GM23338 (cell line): Measurements from ENCODE around the gene CDK18. TPM values are rescaled to one million over a fixed set of nuclear protein-coding genes. Genes with fewer than 3 reads are reported as not detected.

Experiments
- ATAC-seq: fragments of 200-7000 bp; cut with Tn5 transposase; 3 replicates; pipeline ENCODE4 v1.9.1; 2020
- DNase-seq: peaks from one replicate; pipeline ENCODE4 v3.0.0-alpha.2; 2015; ENCODE audit warnings: low spot score
- H2AFZ ChIP-seq: fragments of 200-600 bp; sonication (generic); 2 replicates; pipeline ENCODE4 v1.8.0; 2016; ENCODE audit warnings: antibody characterized with exemption, mild to moderate bottlenecking, moderate library complexity
- H3F3A ChIP-seq: fragments of 200-600 bp; sonication (generic); replicated peaks from 2 replicates; pipeline ENCODE4 v1.8.0; 2017; ENCODE audit warnings: antibody characterized with exemption, mixed run types, low read depth
- H3K27ac ChIP-seq: fragments of 200-600 bp; sonication (generic); 2 replicates; pipeline ENCODE4 v1.6.1; 2016; ENCODE audit warnings: low read depth
- H3K27me3 ChIP-seq: fragments of 200-600 bp; sonication (generic); 2 replicates; pipeline ENCODE4 v1.8.0; 2016; ENCODE audit warnings: mild to moderate bottlenecking, mixed run types, moderate library complexity; ENCODE audit not compliant: insufficient read depth
- H3K36me3 ChIP-seq: fragments of 200-600 bp; sonication (generic); 2 replicates; pipeline ENCODE4 v1.8.0; 2016; ENCODE audit warnings: mild to moderate bottlenecking; ENCODE audit not compliant: insufficient read depth
- H3K4me1 ChIP-seq: fragments of 200-600 bp; sonication (generic); 2 replicates; pipeline ENCODE4 v1.8.0; 2016; ENCODE audit warnings: mild to moderate bottlenecking, moderate library complexity; ENCODE audit not compliant: insufficient read depth
- H3K4me2 ChIP-seq: fragments of 200-600 bp; sonication (generic); 2 replicates; pipeline ENCODE4 v1.7.1; 2017; ENCODE audit warnings: mixed run types
- H3K4me3 ChIP-seq: fragments of 200-600 bp; sonication (generic); 2 replicates; pipeline ENCODE4 v1.6.1; 2016; ENCODE audit warnings: mixed run types
- H3K79me2 ChIP-seq: fragments of 200-600 bp; sonication (generic); replicated peaks from 2 replicates; pipeline ENCODE4 v1.8.0; 2017; ENCODE audit warnings: mild to moderate bottlenecking; ENCODE audit not compliant: insufficient read depth
- H3K9me2 ChIP-seq: fragments of 200-600 bp; sonication (generic); 2 replicates; pipeline ENCODE4 v1.8.0; 2017; ENCODE audit not compliant: insufficient read depth
- H4K20me1 ChIP-seq: fragments of 200-600 bp; sonication (generic); replicated peaks from 2 replicates; pipeline ENCODE4 v1.8.0; 2017; ENCODE audit warnings: mild to moderate bottlenecking; ENCODE audit not compliant: insufficient read depth
- H3K27ac Mint-ChIP-seq: 2 replicates; pipeline ENCODE4 v1.8.0; 2020; ENCODE audit warnings: inconsistent platforms, mild to moderate bottlenecking, moderate library complexity, mixed read lengths
- H3K27me3 Mint-ChIP-seq: 3 replicates; pipeline ENCODE4 v1.8.0; 2022; ENCODE audit warnings: low read depth, mild to moderate bottlenecking, moderate library complexity, mixed read lengths, inconsistent platforms; ENCODE audit not compliant: insufficient read depth, poor library complexity
- H3K36me3 Mint-ChIP-seq: 3 replicates; pipeline ENCODE4 v1.8.0; 2021; ENCODE audit warnings: low read depth, mild to moderate bottlenecking, inconsistent platforms, moderate library complexity, mixed read lengths
- H3K4me1 Mint-ChIP-seq: 3 replicates; pipeline ENCODE4 v1.8.0; 2020; ENCODE audit warnings: mild to moderate bottlenecking, inconsistent platforms, mixed read lengths
- H3K4me3 Mint-ChIP-seq: 3 replicates; pipeline ENCODE4 v1.8.0; 2021; ENCODE audit warnings: moderate library complexity, mild to moderate bottlenecking, inconsistent platforms, mixed read lengths
- H3K9me3 Mint-ChIP-seq: 3 replicates; pipeline ENCODE4 v1.8.0; 2020; ENCODE audit warnings: moderate library complexity, mild to moderate bottlenecking, inconsistent platforms, mixed read lengths
- CREB1 ChIP-seq: fragments of 250-450 bp; sonication (Bioruptor Pico); IDR thresholded peaks from 2 replicates; pipeline ENCODE4 v1.5.0; 2020; ENCODE audit warnings: low read depth, mild to moderate bottlenecking, moderate library complexity
- CTCF ChIP-seq, 2 experiments: fragments of 200-600 bp in 1 of 2; sonication (generic) in 1 of 2; conservative IDR thresholded peaks; 2 replicates each; pipeline versions ENCODE4 v1.5.1 to v1.6.1; 2016 to 2017; ENCODE audit warnings: antibody characterized with exemption in 2 of 2, low read depth in 2 of 2, mild to moderate bottlenecking in 2 of 2, moderate library complexity in 1 of 2
- ETS1 ChIP-seq: IDR thresholded peaks from 2 replicates; pipeline ENCODE4 v1.6.1; 2016; ENCODE audit warnings: antibody characterized with exemption
- EZH2 ChIP-seq: fragments of 200-600 bp; sonication (generic); IDR thresholded peaks from one replicate; pipeline ENCODE4 v1.8.0; 2017; ENCODE audit warnings: antibody characterized with exemption, mild to moderate bottlenecking, low read depth; ENCODE audit not compliant: unreplicated experiment
- EZH2phosphoT487 ChIP-seq: fragments of 200-600 bp; sonication (generic); IDR thresholded peaks from one replicate; pipeline ENCODE4 v1.8.1; 2018; ENCODE audit warnings: antibody characterized with exemption; ENCODE audit not compliant: unreplicated experiment
- JUNB ChIP-seq: IDR thresholded peaks from one replicate; pipeline ENCODE4 v1.6.1; 2016; ENCODE audit warnings: antibody characterized with exemption; ENCODE audit not compliant: unreplicated experiment
- NANOG ChIP-seq: IDR thresholded peaks from 2 replicates; pipeline ENCODE4 v1.6.1; 2016; ENCODE audit warnings: antibody characterized with exemption, borderline replicate concordance
- POLR2AphosphoS5 ChIP-seq: IDR thresholded peaks from 2 replicates; pipeline ENCODE4 v1.6.1; 2016; ENCODE audit warnings: antibody characterized with exemption, low read depth
- REST ChIP-seq: IDR thresholded peaks from one replicate; pipeline ENCODE4 v1.6.1; 2018; ENCODE audit warnings: antibody characterized with exemption; ENCODE audit not compliant: unreplicated experiment
- STAT1 ChIP-seq: IDR thresholded peaks from one replicate; pipeline ENCODE4 v1.6.1; 2016; ENCODE audit warnings: antibody characterized with exemption; ENCODE audit not compliant: unreplicated experiment
- ZNF114 ChIP-seq: fragments of 250-450 bp; sonication (Bioruptor Pico); IDR thresholded peaks from 2 replicates; pipeline ENCODE4 v1.5.0; 2020; ENCODE audit warnings: mild to moderate bottlenecking, moderate library complexity
- ZNF331 ChIP-seq: fragments of 250-450 bp; sonication (Bioruptor Pico); IDR thresholded peaks from 2 replicates; pipeline ENCODE4 v1.5.0; 2020; ENCODE audit warnings: low read depth, mild to moderate bottlenecking, moderate library complexity
- ZNF462 ChIP-seq: fragments of 250-450 bp; sonication (Bioruptor Pico); IDR thresholded peaks from 2 replicates; pipeline ENCODE4 v1.5.0; 2020; ENCODE audit warnings: mild to moderate bottlenecking, moderate library complexity
- polyA plus RNA-seq: library from polyadenylated mRNA; unstranded; fragments of >200 nt; fragmentation: Nextera tagmentation; extraction: Ambion mirVana; gene quantifications from 2 replicates; pipeline ENCODE4 v1.2.1, GENCODE V29; 2016
- total RNA-seq: library from RNA; depleted of rRNA; stranded (reverse); fragments of >200 nt; shearing (Covaris generic); gene quantifications from 2 replicates; pipeline ENCODE4 v1.2.3, GENCODE V29; 2014

The CDK18 gene
- total and polyA plus RNA-seq, 2 experiments from 2014 or later, result 21.1 to 46.5 TPM

GRCh38 chr1:205481218-205481617 lies 23.3 kb upstream of the CDK18 start:
- H3K79me2 ChIP-seq, result no peaks in the 10 kb centered on the region
- H3K4me2 ChIP-seq, result 0 out of 2 replicates have a peak overlapping the region, but pooled peaks have one; percentile 26
- no peak overlapping the region for H2AFZ ChIP-seq
- no peaks in the 10 kb centered on the region for H3K9me2 ChIP-seq
- H3K27me3 ChIP-seq, result no peaks in the 10 kb centered on the region; the same call in 1 of the 2 replicates
- H4K20me1 ChIP-seq, result no peaks in the 10 kb centered on the region
- no peak overlapping the region for H3K4me3 Mint-ChIP-seq
- H3K27ac ChIP-seq, result no peak overlapping the region
- 0 out of 3 replicates have a peak, but pooled peaks cover 2% of the 10 kb centered on the region for H3K9me3 Mint-ChIP-seq
- TF ChIP-seq EZH2, result no peak
- no peak for TF ChIP-seq ETS1
- TF ChIP-seq CREB1 (CRISPR knock-in tag), result no peak
- no peak for TF ChIP-seq ZNF114 (CRISPR knock-in tag)
- TF ChIP-seq POLR2AphosphoS5, result no peak
- TF ChIP-seq STAT1, result no peak
- TF ChIP-seq CTCF (conservative IDR thresholded peaks at IDR 0.05; ENCODE audit: low read depth in 2 of 2), result no peak
- TF ChIP-seq NANOG, result no peak
- no peak for TF ChIP-seq ZNF462 (CRISPR knock-in tag)
- no peak for TF ChIP-seq REST
- TF ChIP-seq ZNF331, result no peak
- no peak for TF ChIP-seq JUNB
- TF ChIP-seq EZH2phosphoT487, result no peak
- no peak overlapping the region for H3K4me3 ChIP-seq
- H3K27ac Mint-ChIP-seq, result no peak overlapping the region
- 0 out of 2 replicates have a peak, but pooled peaks cover 2% of the 10 kb centered on the region for H3F3A ChIP-seq
- H3K4me1 ChIP-seq, result peaks cover 11% of the 10 kb centered on the region; the same call in 1 of the 2 replicates
- H3K36me3 ChIP-seq, result no peaks in the 10 kb centered on the region
- ATAC-seq (no peak), DNase-seq (no peak)
- no peaks in the 10 kb centered on the region; the same call in 2 of the 3 replicates for H3K36me3 Mint-ChIP-seq
- peaks cover 57% of the 10 kb centered on the region for H3K4me1 Mint-ChIP-seq
- H3K27me3 Mint-ChIP-seq, result peaks cover 26% of the 10 kb centered on the region
